ENCODE measurements around the gene PHF8.

PHF8 gene

GRCh38 chrX:54024350-54024749 is 19.9 kb downstream of the PHF8 start:
- no peak for DNase-seq (ENCODE audit: low read depth in 3 of 3)

- no peak for DNase-seq (ENCODE audit: low read depth in 3 of 3)
These were observed 31.3 kb downstream of the PHF8 start for GRCh38 chrX:54012830-54013500.

GRCh38 chrX:54007682-54008081 is 36.6 kb downstream of the PHF8 start:
- no peak for DNase-seq (ENCODE audit: low read depth in 3 of 3)

- DNase-seq (ENCODE audit: low read depth in 3 of 3), result no peak
These were observed 46.5 kb downstream of the PHF8 start for GRCh38 chrX:53997724-53998123.

GRCh38 chrX:53992589-53992988 is 51.7 kb downstream of the PHF8 start:
- DNase-seq (ENCODE audit: low read depth in 3 of 3), result no peak

- DNase-seq (ENCODE audit: low read depth in 3 of 3), result no peak
These were observed 54.1 kb downstream of the PHF8 start for GRCh38 chrX:53990171-53990570.

GRCh38 chrX:53984895-53985294 is 59.4 kb downstream of the PHF8 start:
- DNase-seq (ENCODE audit: low read depth in 3 of 3), result no peak

- no peak for DNase-seq (ENCODE audit: low read depth in 3 of 3)
These were observed 69.7 kb downstream of the PHF8 start for GRCh38 chrX:53974529-53974928.

GRCh38 chrX:53969540-53969939 is 74.7 kb downstream of the PHF8 start:
- no peak for DNase-seq (ENCODE audit: low read depth in 3 of 3)

- DNase-seq (ENCODE audit: low read depth in 3 of 3), result no peak
These were observed 94.0 kb downstream of the PHF8 start for GRCh38 chrX:53950130-53950733.

GRCh38 chrX:53940180-53940579 is 104.1 kb downstream of the PHF8 start:
- DNase-seq (ENCODE audit: low read depth in 3 of 3), result no peak

GRCh38 chrX:53939127-53939526 is 105.1 kb downstream of the PHF8 start:
- no peak for DNase-seq (ENCODE audit: low read depth in 3 of 3)

- no peak for DNase-seq (ENCODE audit: low read depth in 3 of 3)
These were observed 113.5 kb downstream of the PHF8 start for GRCh38 chrX:53930515-53931380.

- no peak for DNase-seq (ENCODE audit: low read depth in 3 of 3)
These were observed 118.2 kb downstream of the PHF8 start for GRCh38 chrX:53926030-53926429.

- no peak for DNase-seq (ENCODE audit: low read depth in 3 of 3)
These were observed 125.6 kb downstream of the PHF8 start for GRCh38 chrX:53918702-53919101.

- DNase-seq (ENCODE audit: low read depth in 3 of 3), result no peak
These were observed 143.7 kb downstream of the PHF8 start for GRCh38 chrX:53900623-53901022.

- DNase-seq (ENCODE audit: low read depth in 3 of 3), result no peak
These were observed 149.0 kb downstream of the PHF8 start for GRCh38 chrX:53895270-53895669.

All from stimulated activated CD4-positive, alpha-beta T cell treated with anti-CD3 and anti-CD28 coated beads, TNF-alpha, amount 100 ng/mL, for 48 hours (primary cell).